ENCODE results near the gene GNG11.
"Not testable (repeated sequence)": the region's sequence is repeated elsewhere in the genome, so short reads cannot be mapped to it uniquely, and the experiment has no call there.

The GNG11 gene

DNA sequence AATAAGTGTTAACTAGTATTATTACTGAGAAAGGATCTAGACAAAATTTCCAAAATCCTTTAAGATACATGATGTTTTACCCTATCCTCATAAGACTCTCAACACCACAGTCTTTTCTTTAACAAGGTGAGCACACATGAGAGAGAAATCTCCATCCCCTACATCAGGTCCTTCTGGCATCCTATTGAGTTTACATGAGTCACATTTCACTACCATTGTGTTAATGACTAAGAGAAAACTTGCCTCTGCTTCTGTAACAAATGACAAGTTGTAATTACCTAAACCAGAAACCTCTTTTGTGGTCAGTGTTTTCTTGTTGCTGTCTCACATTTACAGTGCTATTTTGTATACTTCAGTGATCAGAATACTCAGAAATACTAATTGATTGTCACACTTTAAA lies 9.9 kb upstream of the GNG11 start:
- not testable (repeated sequence) for DNase-seq (ENCODE audit: low read depth)

- no peak for DNase-seq (ENCODE audit: low read depth)
Measured at GRCh38 chr7:93913197-93913596, 8.3 kb upstream of the GNG11 start.

GRCh38 chr7:93914581-93915066 lies 6.9 kb upstream of the GNG11 start:
- no peak for DNase-seq (ENCODE audit: low read depth)

DNA sequence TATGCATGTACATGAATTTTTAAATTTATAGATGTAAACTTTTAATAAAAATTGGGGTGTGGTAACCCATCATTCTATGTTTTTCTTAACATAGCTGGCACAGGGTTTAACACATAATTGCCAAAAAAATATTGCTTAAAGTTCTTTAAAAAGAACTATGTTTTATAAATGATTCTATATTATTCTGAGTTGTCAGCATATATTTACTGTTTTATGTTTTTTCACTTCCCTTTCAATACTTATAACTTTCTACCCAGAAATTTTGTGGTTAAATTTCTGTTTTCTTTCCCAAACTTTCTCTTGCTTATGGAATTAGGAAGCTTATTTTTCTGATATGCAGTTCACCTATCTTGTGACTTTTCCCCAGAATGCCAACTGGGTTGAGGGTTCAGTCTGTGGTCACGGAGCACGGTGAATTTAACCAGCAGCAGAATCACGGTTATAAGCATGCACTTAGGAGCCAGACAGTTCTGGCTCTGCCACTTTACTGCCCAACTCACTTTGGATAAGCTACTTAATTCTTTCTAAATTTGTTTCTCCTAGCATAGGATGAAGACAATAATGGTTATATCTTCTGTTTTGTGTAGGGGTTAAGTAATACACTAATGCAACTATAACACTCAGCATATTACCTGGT lies 6.2 kb upstream of the GNG11 start:
- not testable (repeated sequence) for DNase-seq (ENCODE audit: low read depth)

DNA sequence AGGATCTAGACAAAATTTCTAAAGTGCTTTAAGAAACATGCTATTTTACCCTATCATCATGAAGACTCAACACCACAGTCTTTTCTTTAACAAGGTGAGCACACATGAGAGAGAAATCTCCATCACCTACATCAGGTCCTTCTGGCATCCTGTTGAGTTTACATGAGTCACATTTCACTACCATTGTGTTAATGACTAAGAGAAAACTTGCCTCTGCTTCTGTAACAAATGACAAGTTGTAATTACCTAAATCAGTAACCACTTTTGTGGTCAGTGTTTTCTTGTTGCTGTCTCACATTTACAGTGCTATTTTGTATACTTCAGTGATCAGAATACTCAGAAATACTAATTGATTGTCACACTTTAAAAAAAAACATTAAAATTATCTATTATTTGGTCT lies 5.6 kb upstream of the GNG11 start:
- not testable (repeated sequence) for DNase-seq (ENCODE audit: low read depth)

- DNase-seq (ENCODE audit: low read depth): not testable (repeated sequence)
Measured at GRCh38 chr7:93916315-93916714, 5.2 kb upstream of the GNG11 start.

- no peak for DNase-seq (ENCODE audit: low read depth)
Measured at GRCh38 chr7:93920496-93921182, 896 bp upstream of the GNG11 start.

GRCh38 chr7:93921186-93921585 lies 349 bp upstream of the GNG11 start:
- DNase-seq (ENCODE audit: low read depth): no peak

- no peak for DNase-seq (ENCODE audit: low read depth)
Measured at GRCh38 chr7:93923296-93923695, 1.8 kb downstream of the GNG11 start.

DNA sequence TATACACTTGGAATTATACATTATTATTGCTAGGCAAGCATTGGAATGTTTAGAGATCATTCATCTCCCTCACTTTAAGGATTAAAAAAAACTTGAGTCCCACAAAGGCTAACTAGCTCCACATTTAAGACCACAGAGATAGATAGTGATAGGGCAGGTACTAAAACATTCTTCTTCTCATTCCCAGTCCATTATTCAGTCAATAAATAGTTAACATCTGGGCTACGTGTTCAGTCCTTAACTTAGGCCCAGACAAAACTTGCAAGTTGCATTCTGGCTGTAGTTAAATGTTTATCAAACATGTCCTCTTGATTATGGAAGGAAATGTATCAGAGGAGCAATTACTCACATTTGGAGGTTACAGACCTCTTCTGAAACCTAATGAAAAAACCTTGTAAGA lies 2.4 kb downstream of the GNG11 start:
- DNase-seq (ENCODE audit: low read depth): no peak

GRCh38 chr7:93926800-93927199 lies 5.3 kb downstream of the GNG11 start:
- no peak for DNase-seq (ENCODE audit: low read depth)

GRCh38 chr7:93927585-93927984 lies 6.0 kb downstream of the GNG11 start:
- DNase-seq (ENCODE audit: low read depth): no peak

- DNase-seq (ENCODE audit: low read depth): no peak
Measured at GRCh38 chr7:93931655-93932054, 10.1 kb downstream of the GNG11 start.

- no peak for DNase-seq (ENCODE audit: low read depth)
Measured at GRCh38 chr7:93933156-93933555, 11.6 kb downstream of the GNG11 start.

GRCh38 chr7:93935102-93935501 lies 13.6 kb downstream of the GNG11 start:
- DNase-seq (ENCODE audit: low read depth): no peak

DNA sequence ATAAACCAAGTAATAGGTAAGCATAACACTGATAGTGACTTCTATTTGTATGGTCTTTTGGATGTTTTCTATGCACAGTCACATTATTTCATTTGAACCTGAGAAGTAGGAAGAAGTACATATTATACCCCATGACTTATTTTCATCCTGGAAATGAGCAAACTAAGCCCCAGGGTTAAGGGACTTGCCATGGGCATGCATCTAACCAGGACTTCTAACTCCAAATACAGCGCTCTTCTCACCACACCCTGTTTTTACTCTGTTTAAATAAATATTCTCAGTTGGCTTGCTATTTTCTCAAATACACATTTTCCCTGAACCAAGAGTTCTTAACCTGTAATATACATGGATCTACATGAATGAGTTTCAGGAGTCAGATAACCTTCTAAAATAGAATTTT lies 16.3 kb downstream of the GNG11 start:
- no peak for DNase-seq (ENCODE audit: low read depth)

GRCh38 chr7:93938293-93938692 lies 16.8 kb downstream of the GNG11 start:
- DNase-seq (ENCODE audit: low read depth): no peak

DNA sequence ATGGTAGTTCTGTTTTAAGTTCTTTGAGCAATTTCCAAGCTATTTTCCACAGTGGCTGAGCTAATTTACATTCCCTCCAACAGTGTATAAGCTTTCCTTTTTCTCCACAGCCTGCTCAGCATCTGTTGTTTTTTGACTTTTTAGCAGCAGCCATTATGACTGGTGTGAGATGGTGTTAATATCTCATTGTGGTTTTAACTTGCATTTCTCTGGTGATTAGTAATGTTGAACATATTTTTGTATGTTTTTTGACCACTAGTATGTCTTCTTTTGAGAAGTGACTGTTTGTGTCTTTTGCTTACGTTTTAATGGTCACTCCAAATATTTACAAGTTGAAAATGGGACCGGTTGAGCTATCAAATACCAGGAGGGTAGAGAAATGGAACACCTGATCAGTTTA lies 20.4 kb downstream of the GNG11 start:
- DNase-seq (ENCODE audit: low read depth): no peak

DNA sequence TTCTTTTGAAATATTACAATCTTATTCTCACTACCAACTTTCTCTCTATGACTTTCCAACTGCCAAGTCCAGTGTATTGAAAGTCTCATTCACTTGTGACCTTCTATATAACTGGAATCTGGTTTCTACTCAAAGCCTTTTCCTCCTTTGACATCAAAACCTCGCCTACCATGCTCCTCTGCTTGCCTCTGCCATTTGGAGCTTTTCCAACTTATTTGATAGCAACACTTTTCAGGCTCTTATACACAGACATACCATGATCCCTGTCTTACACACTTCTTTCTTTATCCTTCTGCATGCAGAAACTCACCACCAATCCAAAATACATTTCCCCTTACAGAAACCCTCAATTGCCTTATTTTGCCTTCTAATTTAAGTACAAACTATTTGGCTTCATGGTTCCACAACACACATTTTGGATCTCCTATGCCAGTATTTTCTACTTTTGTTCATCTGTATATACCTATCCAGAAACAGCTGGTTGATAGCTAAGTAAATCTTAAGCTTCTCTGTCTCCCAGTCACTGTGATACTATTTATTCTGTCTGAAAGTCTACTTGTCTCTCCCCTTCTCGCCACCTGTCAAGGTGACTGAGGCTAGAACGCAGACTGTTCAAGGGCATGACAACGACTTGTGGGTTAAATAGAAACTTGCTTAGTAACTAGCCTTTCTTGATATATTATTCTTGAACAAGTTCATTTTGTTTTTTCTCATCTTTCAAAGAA lies 22.4 kb downstream of the GNG11 start:
- no peak for DNase-seq (ENCODE audit: low read depth)

DNA sequence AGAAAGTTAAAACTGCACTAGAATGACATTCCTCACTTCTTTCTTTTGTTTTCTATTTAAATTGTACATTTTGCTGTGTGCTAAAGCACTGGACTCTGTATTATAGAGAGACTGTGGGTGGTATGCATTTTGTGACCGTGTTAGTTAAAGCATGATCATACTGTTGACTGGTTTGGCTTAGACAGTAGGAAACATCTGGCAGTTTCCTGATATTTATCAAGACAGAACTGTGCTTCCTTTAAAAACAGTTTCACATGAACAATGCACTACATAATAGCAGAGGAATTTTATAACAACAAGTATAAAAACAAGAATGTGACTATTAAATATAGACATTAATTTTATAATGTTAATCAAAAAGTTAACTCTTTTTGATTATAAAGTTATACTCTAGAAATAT lies 23.1 kb downstream of the GNG11 start:
- DNase-seq (ENCODE audit: low read depth): no peak

GRCh38 chr7:93945083-93945482 lies 23.5 kb downstream of the GNG11 start:
- DNase-seq (ENCODE audit: low read depth): no peak

GRCh38 chr7:93945756-93946535 lies 24.4 kb downstream of the GNG11 start:
- peak; percentile 50 for DNase-seq (ENCODE audit: low read depth)

All from CMK (cell line).